NCI-H2081 (cell line): ENCODE measurements around the gene KRT4.

Experiments
- DNase-seq, 2 experiments: peaks; one replicate each; lab custom pipeline; 2025; lab: John Stamatoyannopoulos, UW

Gene KRT4

DNA sequence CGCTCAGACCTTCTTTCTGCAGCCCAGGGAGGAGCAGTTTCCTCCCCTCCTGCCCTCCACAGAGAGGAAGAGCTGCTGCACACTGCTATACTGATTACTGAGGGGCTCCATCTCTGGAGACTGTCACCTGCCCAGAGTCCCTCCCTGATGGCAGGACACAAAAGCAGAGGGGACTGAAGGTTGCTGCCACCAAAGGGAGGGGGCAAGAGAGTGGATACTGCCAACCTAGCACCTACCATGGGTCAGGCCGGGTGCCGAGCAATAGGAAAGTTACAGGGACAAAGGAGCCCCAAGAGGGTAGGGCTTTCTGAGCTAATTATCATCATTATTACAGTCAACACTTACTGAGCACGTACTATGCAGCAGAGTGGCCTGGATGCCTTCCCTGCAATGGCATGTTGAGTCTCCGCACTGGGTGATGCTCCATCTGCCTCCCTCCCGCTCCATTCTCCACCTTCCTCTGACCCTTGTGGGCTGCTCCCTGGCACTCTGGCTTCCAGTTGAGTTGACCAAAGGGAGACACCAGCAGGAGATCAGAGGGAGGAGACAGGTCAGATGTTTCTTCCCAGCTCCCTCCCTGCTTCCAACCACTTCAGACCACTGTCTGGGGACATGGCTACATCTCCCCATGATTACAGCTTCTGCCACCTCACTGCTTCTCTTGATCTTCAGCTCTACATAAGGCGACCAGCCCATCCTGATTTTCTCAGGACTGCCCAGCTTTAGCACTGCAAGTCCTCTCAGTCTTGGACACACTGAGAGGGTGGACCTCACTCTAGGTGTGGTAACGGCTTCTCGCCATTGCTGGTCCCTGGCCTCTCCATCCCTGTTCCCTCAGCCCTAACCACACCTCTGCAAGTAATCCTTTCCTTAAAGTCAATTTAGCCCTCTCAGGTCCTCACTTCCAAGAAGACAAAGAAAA, 22.8 kb upstream of the KRT4 start:
- DNase-seq, result no peak

DNA sequence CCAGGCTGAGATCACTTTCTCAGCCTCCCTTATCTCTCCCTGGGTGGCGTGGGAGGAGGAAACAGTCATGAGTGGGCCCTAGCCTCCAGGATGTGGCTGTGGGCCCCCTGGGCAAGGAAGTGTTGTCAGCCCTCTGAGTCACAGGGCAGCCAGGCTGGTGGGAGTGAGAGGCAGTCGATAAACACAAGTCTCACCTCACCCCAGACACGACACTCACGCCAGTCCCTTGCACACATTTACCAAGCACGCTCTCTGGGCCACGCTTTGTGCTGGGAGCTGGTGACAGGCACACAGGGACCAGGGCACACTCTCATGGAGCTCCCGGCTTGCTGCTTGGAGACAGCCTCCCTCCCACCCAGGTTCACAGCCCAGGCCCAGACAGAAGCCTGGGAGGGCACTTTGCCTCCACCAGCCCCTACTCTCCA, 22.1 kb upstream of the KRT4 start:
- no peak for DNase-seq

GRCh38 chr12:52835271-52836041, 21.5 kb upstream of the KRT4 start:
- no peak for DNase-seq

DNA sequence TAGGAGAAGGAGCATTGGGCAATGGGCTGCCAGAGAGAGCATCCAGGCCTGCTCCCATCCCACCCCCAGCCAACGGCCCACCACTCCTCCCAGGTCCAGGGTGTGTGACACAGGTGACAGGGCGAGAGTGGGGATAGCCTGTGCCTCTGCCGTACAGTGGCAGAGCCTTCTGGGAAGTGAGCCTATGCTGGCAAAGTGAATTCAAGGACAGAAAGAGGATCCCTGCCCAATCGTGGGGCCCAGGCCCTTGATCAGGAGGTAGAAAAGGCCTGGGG, 20.7 kb upstream of the KRT4 start:
- DNase-seq, result no peak

GRCh38 chr12:52833922-52834726, 20.2 kb upstream of the KRT4 start, which contains the start of gene KRT79:
KRT79 (minus strand) TSS chr12:52834311; CDS start chr12:52834260, 51 bp downstream.
- no peak for DNase-seq

DNA sequence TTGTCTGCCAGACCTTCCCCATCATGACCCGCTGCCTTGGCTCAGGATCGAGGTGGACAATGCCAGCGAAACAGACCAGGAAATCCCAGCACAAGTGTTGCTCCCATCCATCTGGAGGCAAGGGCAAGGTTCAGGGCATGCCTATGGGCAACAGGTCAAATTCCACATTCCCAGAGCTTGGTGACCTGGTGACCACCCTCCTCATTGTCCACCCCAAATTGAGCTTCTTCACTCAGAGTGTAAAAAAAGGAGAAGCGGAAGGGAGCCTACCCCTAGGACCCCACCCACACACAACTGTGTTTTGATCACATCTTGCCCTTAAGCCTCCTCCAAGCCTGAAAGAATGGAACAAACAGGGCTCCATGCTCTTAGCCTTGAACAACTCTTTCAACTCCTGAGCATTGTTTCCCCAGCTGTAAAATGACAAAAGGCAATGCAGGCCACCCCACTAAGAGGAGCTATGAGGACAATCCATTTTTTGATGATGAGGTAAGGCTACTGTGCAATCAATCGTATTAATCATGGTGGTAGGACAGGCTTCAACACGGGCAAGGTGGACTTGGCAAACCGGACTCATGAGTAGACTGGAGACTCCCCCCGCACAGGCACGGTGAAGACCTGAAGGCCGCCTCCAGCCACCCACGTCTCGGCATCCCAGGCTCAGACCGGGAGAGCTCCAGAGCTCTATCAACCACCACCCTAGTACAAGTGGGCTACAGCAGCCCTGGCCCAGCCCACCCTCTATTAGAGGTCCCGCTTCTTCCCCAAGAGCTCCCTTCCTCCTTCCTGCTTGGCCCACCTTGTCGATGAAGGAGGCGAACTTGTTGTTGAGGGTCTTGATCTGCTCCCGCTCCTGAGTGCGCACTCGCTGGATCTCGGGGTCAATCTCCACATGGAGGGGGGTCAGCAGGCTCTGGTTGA, 19.3 kb upstream of the KRT4 start:
- DNase-seq, result no peak

- no peak for DNase-seq
Measured at GRCh38 chr12:52832451-52832850, 18.5 kb upstream of the KRT4 start.

GRCh38 chr12:52831251-52831650, 17.3 kb upstream of the KRT4 start:
- no peak for DNase-seq

DNA sequence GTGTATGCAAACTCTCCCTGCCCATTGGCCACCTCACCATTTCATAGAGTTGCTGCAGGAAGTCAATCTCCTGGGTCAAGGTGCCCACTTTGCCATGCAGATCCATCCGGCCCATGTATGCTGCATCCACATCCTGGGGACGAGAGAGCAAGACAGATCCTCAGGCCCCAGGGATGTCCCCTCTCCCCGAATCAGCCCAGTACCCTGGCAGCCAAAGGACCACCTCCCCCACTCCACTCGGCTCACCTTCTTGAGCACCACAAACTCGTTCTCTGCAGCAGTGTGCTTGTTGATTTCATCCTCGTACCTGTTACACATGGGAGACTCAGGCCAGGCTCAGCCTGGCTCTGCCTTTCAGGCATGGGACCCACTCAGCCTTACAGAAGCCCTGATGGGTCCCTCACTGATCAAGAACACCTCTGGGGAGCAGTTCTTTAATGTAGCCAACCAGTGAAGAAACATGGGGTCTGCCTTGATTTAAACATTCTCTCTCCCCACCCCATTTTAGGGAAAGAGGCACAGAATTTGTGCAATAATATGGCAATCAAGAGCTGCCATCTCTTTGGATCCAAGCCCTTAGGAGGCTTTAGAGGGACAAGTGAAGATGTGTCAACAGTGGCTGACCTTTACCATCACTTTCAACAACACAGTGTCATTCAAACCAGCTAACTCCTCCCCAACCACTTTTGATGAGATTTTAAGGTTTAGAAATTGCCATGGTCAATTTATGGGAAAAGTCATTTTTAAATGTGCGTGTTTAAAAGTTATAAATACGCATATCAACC, 16.3 kb upstream of the KRT4 start:
- DNase-seq, result no peak

- no peak for DNase-seq
Measured at GRCh38 chr12:52828591-52829021, 14.7 kb upstream of the KRT4 start.

DNA sequence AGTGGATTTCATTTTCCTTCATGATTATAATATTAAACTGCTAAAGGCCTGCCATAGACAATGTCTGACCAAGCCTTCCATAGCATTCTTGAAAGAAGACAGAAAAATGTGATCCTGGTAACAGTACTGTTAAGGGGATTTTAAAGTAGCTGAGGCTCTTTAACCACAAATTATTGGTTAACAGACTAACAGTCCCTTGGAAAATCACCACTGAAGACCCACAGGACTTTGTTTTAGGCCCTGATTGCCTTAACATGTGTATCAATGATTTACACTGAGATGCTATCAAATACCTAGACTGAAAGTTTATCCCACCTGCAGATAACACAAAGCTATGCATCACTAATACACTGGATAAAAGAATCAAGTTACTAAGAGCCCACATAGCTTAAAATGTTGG, 14.2 kb upstream of the KRT4 start:
- DNase-seq, result no peak

DNA sequence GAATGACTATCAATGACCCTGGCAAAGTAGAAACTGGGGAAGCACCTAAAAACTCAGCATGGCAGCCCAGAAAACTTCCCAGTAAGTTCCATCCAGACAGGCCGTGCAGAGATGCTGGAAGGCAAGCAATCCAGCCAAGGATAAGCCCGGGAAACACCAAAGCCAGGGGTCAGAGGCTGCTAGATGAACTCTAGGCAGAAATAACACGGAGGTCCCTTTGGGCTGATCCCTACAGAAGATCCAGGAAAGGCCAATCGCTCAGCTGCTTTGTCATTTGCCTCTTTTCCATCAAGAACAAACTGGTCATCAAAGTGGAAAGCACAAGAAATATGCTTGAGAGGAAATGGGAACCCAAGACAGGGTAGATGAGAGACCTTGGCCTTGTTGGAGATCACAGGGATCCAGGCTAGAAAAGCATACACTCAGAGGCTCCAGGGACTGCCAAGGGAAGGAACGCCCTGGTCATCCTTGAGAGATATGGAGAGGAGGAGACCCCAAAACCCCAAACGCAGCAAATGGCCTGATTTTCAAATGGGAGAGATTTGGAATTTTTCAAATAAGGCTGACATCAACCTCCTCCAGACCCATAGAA, 13.7 kb upstream of the KRT4 start:
- DNase-seq, result no peak

DNA sequence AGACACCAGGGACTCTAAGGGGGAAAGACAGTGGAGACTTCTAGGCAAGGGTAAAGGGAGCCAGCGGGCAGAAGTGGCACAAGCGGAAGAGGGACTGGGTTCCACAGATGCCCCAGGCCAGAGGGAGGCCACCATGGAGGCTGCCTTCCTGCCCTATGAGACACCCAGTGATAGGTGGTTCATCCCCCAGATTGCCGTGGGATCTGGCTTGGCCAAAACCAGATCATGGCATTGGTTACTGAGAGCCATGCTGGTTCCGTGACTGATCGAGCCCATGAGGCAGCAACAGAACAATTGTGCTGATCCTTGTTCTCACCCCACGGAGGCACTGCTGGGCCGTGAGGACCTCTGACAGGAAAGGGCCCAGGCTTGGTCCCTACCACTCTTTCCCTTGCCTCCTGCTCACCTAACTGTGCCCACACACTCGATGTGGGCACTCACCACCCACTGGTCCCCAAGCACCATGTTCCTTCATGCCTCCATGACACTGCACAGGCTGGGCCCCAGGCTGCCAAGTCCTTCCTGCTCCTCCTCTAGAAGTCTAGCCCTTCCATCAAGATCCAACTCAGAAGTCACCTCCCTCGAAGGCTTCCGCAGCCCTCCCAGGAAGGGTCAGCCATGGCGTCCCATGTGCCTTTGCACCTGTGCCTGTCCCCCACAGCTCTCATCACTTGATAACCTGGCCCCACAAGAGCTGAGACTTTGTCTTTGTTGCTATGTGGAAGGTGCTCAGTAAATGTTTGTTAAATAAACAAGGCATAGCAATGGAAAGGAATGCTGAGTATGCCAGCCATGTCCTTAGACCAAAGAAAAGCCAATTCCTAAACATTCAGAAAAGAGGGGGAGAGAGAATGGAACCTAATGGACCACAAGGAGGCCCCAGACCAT, 12.9 kb upstream of the KRT4 start:
- no peak for DNase-seq

GRCh38 chr12:52825961-52826360, 12.0 kb upstream of the KRT4 start:
- no peak for DNase-seq

DNA sequence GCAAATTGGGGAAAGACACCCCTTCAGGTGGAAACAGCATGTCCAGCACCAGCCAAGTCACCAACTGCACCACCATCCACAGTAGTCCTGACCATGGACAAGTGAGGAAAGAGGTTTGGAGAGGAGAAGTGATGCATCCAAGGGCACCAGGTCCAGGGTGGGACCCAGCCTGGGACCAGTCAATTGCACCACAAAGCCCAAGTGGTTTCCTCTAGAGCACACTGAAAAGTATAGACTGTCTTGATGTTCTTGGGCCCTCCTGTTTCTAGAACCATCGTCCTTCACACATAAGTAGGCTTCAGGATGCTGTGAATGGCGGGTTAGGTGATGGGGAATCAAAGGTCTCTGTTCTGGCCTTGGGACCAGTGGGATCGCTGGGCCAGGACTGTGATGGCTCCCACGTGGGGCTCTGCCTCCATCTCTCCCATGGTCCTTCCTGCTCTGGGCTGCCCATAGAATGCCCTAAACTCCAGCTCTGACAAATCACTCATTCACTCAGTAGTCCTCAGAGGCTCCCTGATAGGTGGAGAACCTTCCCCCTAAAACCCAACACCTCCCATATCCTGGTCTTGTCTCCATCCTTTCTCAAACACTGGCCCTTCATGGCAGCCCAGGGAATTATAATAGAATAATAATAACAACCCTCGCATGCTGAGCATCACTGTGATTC, 11.0 kb upstream of the KRT4 start:
- DNase-seq, result no peak

GRCh38 chr12:52823761-52824450, 10.0 kb upstream of the KRT4 start:
- DNase-seq, result no peak

- DNase-seq, result no peak
Measured at GRCh38 chr12:52822771-52823510, 9.0 kb upstream of the KRT4 start.
